Mesenchymal stem cell (in vitro differentiated cells and primary cell): Measurements from ENCODE around the gene BRINP1.

ENCODE experiments used
- DNase-seq: peaks from one replicate; pipeline ENCODE4 v3.0.0-alpha.2; 2013
- H2AFZ ChIP-seq: one replicate; pipeline ENCODE4 v1.6.1; 2013; ENCODE audit warnings: low read depth, mild to moderate bottlenecking, control low read depth, inconsistent platforms, low read length, moderate library complexity
- H2AK5ac ChIP-seq: 2 replicates; pipeline ENCODE4 v1.6.1; 2013; ENCODE audit warnings: low read length, moderate library complexity, mild to moderate bottlenecking, inconsistent platforms; ENCODE audit not compliant: severe bottlenecking
- H2BK120ac ChIP-seq: one replicate; pipeline ENCODE4 v1.6.1; 2013; ENCODE audit warnings: low read depth, mild to moderate bottlenecking, inconsistent platforms, low read length, moderate library complexity
- H2BK12ac ChIP-seq, 2 experiments: one replicate each; pipeline ENCODE4 v1.6.1; 2013; ENCODE audit warnings: inconsistent platforms in 2 of 2, low read length in 2 of 2, mild to moderate bottlenecking in 2 of 2, moderate library complexity in 2 of 2, control low read depth in 1 of 2
- H2BK15ac ChIP-seq: one replicate; pipeline ENCODE4 v1.6.1; 2013; ENCODE audit warnings: mild to moderate bottlenecking, low read depth, inconsistent platforms; ENCODE audit not compliant: poor library complexity, severe bottlenecking
- H2BK5ac ChIP-seq: 2 replicates; pipeline ENCODE4 v1.6.1; 2013; ENCODE audit warnings: low read depth, mild to moderate bottlenecking, low read length, control low read depth, inconsistent platforms; ENCODE audit not compliant: poor library complexity, severe bottlenecking
- H3K14ac ChIP-seq, 2 experiments: one replicate each; pipeline ENCODE4 v1.6.1; 2013; ENCODE audit warnings: inconsistent platforms in 2 of 2, low read length in 2 of 2, control low read depth in 1 of 2, mild to moderate bottlenecking in 1 of 2, moderate library complexity in 1 of 2
- H3K18ac ChIP-seq, 2 experiments: one replicate each; pipeline ENCODE4 v1.6.1; 2013; ENCODE audit warnings: inconsistent platforms in 2 of 2, low read length in 2 of 2, control low read depth in 1 of 2, low read depth in 1 of 2, mild to moderate bottlenecking in 1 of 2
- H3K23ac ChIP-seq, 2 experiments: one replicate each; pipeline ENCODE4 v1.6.1; 2013; ENCODE audit warnings: inconsistent platforms in 2 of 2, low read length in 2 of 2, mild to moderate bottlenecking in 2 of 2, moderate library complexity in 2 of 2, control low read depth in 1 of 2
- H3K27ac ChIP-seq: 2 replicates; pipeline ENCODE4 v1.5.1; 2013; ENCODE audit warnings: mild to moderate bottlenecking, moderate library complexity, low read length, control low read depth, inconsistent platforms; ENCODE audit not compliant: poor library complexity, severe bottlenecking
- H3K27me3 ChIP-seq, 2 experiments: 2 replicates each; pipeline versions ENCODE4 v1.6.1 to v1.7.0; 2013; ENCODE audit warnings: low read length in 2 of 2, mild to moderate bottlenecking in 2 of 2, moderate library complexity in 2 of 2, control low read depth in 1 of 2, inconsistent platforms in 1 of 2; ENCODE audit not compliant: control insufficient read depth in 1 of 2, insufficient read depth in 1 of 2
- H3K36me3 ChIP-seq, 2 experiments: 2 replicates each; pipeline versions ENCODE4 v1.6.1 to v1.7.0; 2013; ENCODE audit warnings: low read length in 2 of 2, control low read depth in 1 of 2, inconsistent platforms in 1 of 2, low read depth in 1 of 2, mild to moderate bottlenecking in 1 of 2; ENCODE audit not compliant: insufficient read depth in 2 of 2, control insufficient read depth in 1 of 2
- H3K4ac ChIP-seq, 2 experiments: one replicate each; pipeline ENCODE4 v1.6.1; 2013; ENCODE audit warnings: inconsistent platforms in 2 of 2, low read length in 2 of 2, mild to moderate bottlenecking in 2 of 2, moderate library complexity in 2 of 2, control low read depth in 1 of 2, low read depth in 1 of 2
- H3K4me1 ChIP-seq: 2 replicates; pipeline ENCODE4 v1.6.1; 2013; ENCODE audit warnings: low read depth, low read length, control low read depth; ENCODE audit not compliant: control insufficient read depth, insufficient read depth
- H3K4me2 ChIP-seq: 2 replicates; pipeline ENCODE4 v1.6.1; 2013; ENCODE audit warnings: low read length, mild to moderate bottlenecking, inconsistent platforms; ENCODE audit not compliant: poor library complexity, severe bottlenecking
- H3K4me3 ChIP-seq, 2 experiments: 2 replicates each; pipeline versions ENCODE4 v1.5.1 to v1.7.0; 2013; ENCODE audit warnings: low read length in 2 of 2, mild to moderate bottlenecking in 2 of 2, control low read depth in 1 of 2, low read depth in 1 of 2; ENCODE audit not compliant: insufficient read depth in 1 of 2
- H3K79me1 ChIP-seq: replicated peaks from 2 replicates; pipeline ENCODE4 v1.6.1; 2013; ENCODE audit warnings: mild to moderate bottlenecking, control low read depth, low read length, inconsistent platforms; ENCODE audit not compliant: poor library complexity, severe bottlenecking
- H3K9ac ChIP-seq: 2 replicates; pipeline ENCODE4 v1.7.0; 2013; ENCODE audit warnings: mild to moderate bottlenecking, low read length, moderate library complexity
- H3K9me3 ChIP-seq: 2 replicates; pipeline ENCODE4 v1.7.0; 2013; ENCODE audit warnings: mild to moderate bottlenecking, low read length; ENCODE audit not compliant: control insufficient read depth
- H4K8ac ChIP-seq: one replicate; pipeline ENCODE4 v1.6.1; 2013; ENCODE audit warnings: inconsistent platforms, mild to moderate bottlenecking, low read length, moderate library complexity
- H4K91ac ChIP-seq: one replicate; pipeline ENCODE4 v1.6.1; 2013; ENCODE audit warnings: mild to moderate bottlenecking, low read length, inconsistent platforms
- WGBS: methylation state at CpG from one replicate; pipeline ENCODE4 v1.1.7; 2013; ENCODE audit warnings: mixed read lengths; 5-methylcytosine and 5-hydroxymethylcytosine counted together

The BRINP1 gene

GRCh38 chr9:119280740-119281485 lies 88.3 kb downstream of the BRINP1 start:
- DNase-seq, result no peak
- Histone ChIP-seq H2BK5ac (no peak overlapping the region), H3K18ac (no peak overlapping the region), H2AFZ (no peak overlapping the region), H2BK15ac (no peak overlapping the region), H3K9ac (no peak overlapping the region), H3K36me3 (no peaks in the 10 kb centered on the region), H2AK5ac (no peak overlapping the region), H4K91ac (no peak overlapping the region), H3K4me1 (peaks cover 2% of the 10 kb centered on the region), H2BK120ac (no peak overlapping the region), H3K23ac (no peak overlapping the region), H3K4me2 (no peak overlapping the region), H3K27ac (no peak overlapping the region), H3K4me3 (no peak overlapping the region), H3K27me3 (no peaks in the 10 kb centered on the region), H3K14ac (no peak overlapping the region), H4K8ac (no peak overlapping the region), H3K9me3 (no peaks in the 10 kb centered on the region), H3K79me1 (no peaks in the 10 kb centered on the region), H2BK12ac (no peak overlapping the region), H3K4ac (no peak overlapping the region)
- WGBS, result 90% methylated on average over 1 of the region's 1 CpG

- H2BK12ac ChIP-seq, result no peak overlapping the region
- no peaks in the 10 kb centered on the region for H3K27me3 ChIP-seq
- H3K14ac ChIP-seq, result no peak overlapping the region
- H3K4me3 ChIP-seq, result no peak overlapping the region
- no peak overlapping the region for H2BK15ac ChIP-seq
- no peaks in the 10 kb centered on the region for H3K36me3 ChIP-seq
- H4K91ac ChIP-seq, result no peak overlapping the region
- DNase-seq, result no peak
- H2AK5ac ChIP-seq, result no peak overlapping the region
- H2BK5ac ChIP-seq, result no peak overlapping the region
- H3K27ac ChIP-seq, result no peak overlapping the region
- no peak overlapping the region for H3K18ac ChIP-seq
- H3K4ac ChIP-seq, result no peak overlapping the region
- no peak overlapping the region for H4K8ac ChIP-seq
- peaks cover 2% of the 10 kb centered on the region for H3K4me1 ChIP-seq
- no peak overlapping the region for H3K9ac ChIP-seq
- H3K23ac ChIP-seq, result no peak overlapping the region
- WGBS, result 11% methylated on average over 1 of the region's 4 CpGs
- H2AFZ ChIP-seq, result no peak overlapping the region
- H3K79me1 ChIP-seq, result no peaks in the 10 kb centered on the region
- H3K4me2 ChIP-seq, result no peak overlapping the region
- no peaks in the 10 kb centered on the region for H3K9me3 ChIP-seq
- no peak overlapping the region for H2BK120ac ChIP-seq
Measured at GRCh38 chr9:119278171-119278570, 91.1 kb downstream of the BRINP1 start.

GRCh38 chr9:119273984-119274665 lies 95.1 kb downstream of the BRINP1 start:
- Histone ChIP-seq H3K4me2 (no peak overlapping the region), H3K27me3 (no peaks in the 10 kb centered on the region), H3K14ac (no peak overlapping the region), H2AFZ (no peak overlapping the region), H4K91ac (no peak overlapping the region), H3K27ac (no peak overlapping the region), H2BK12ac (no peak overlapping the region), H2BK120ac (no peak overlapping the region), H3K9me3 (no peaks in the 10 kb centered on the region), H2BK5ac (no peak overlapping the region), H3K4me3 (no peak overlapping the region), H2BK15ac (no peak overlapping the region), H3K36me3 (no peaks in the 10 kb centered on the region), H3K18ac (no peak overlapping the region), H3K9ac (no peak overlapping the region), H4K8ac (no peak overlapping the region), H2AK5ac (no peak overlapping the region), H3K79me1 (no peaks in the 10 kb centered on the region), H3K4ac (no peak overlapping the region), H3K23ac (no peak overlapping the region), H3K4me1 (no peaks in the 10 kb centered on the region)
- 46% methylated on average over 3 of the region's 3 CpGs for WGBS
- no peak for DNase-seq

GRCh38 chr9:119273325-119273904 lies 95.8 kb downstream of the BRINP1 start:
- H3K79me1 ChIP-seq, result no peaks in the 10 kb centered on the region
- DNase-seq, result no peak
- no peaks in the 10 kb centered on the region for H3K36me3 ChIP-seq
- H2BK12ac ChIP-seq, result no peak overlapping the region
- 36% methylated on average over 3 of the region's 5 CpGs for WGBS
- no peaks in the 10 kb centered on the region for H3K4me1 ChIP-seq
- no peak overlapping the region for H3K14ac ChIP-seq
- H3K9ac ChIP-seq, result peak overlapping the region; percentile 17
- H3K4me3 ChIP-seq, result no peak overlapping the region
- H3K23ac ChIP-seq, result no peak overlapping the region
- no peak overlapping the region for H4K91ac ChIP-seq
- no peaks in the 10 kb centered on the region for H3K9me3 ChIP-seq
- H2AK5ac ChIP-seq, result no peak overlapping the region
- no peak overlapping the region for H4K8ac ChIP-seq
- H3K4ac ChIP-seq, result no peak overlapping the region
- no peaks in the 10 kb centered on the region for H3K27me3 ChIP-seq
- no peak overlapping the region for H2BK5ac ChIP-seq
- no peak overlapping the region for H3K18ac ChIP-seq
- no peak overlapping the region for H2BK120ac ChIP-seq
- H2BK15ac ChIP-seq, result no peak overlapping the region
- no peak overlapping the region for H3K4me2 ChIP-seq
- H3K27ac ChIP-seq, result no peak overlapping the region
- H2AFZ ChIP-seq, result no peak overlapping the region
